Activated naive CD4-positive, alpha-beta T cell treated with anti-CD3 and anti-CD28 coated beads for 36 hours (primary cell): ENCODE results near the gene UBQLNL. TPM values are rescaled to one million over a fixed set of nuclear protein-coding genes. Genes with fewer than 3 reads are reported as not detected.

Experiments
- CTCF ChIA-PET: fragments of 350-600 bp; sonication (Branson Sonifier 250); formaldehyde crosslinking; loops from one replicate; lab custom pipeline; 2021; ENCODE audit warnings: antibody characterized with exemption; lab: Charles Lee
- DNase-seq: peaks from one replicate; pipeline ENCODE4 v3.0.0-alpha.2; 2020
- H3K27ac Mint-ChIP-seq: one replicate; pipeline ENCODE4 v1.8.0; 2021; ENCODE audit warnings: mild to moderate bottlenecking, mixed read lengths
- H3K27me3 Mint-ChIP-seq: one replicate; pipeline ENCODE4 v1.8.0; 2021; ENCODE audit warnings: low read depth, mixed read lengths
- H3K36me3 Mint-ChIP-seq: one replicate; pipeline ENCODE4 v1.8.0; 2021; ENCODE audit warnings: low read depth, mixed read lengths
- H3K4me1 Mint-ChIP-seq: one replicate; pipeline ENCODE4 v1.8.0; 2021; ENCODE audit warnings: low read depth, mixed read lengths
- H3K4me3 Mint-ChIP-seq: one replicate; pipeline ENCODE4 v1.8.0; 2021; ENCODE audit warnings: mild to moderate bottlenecking, moderate library complexity, mixed read lengths
- H3K9me3 Mint-ChIP-seq: one replicate; pipeline ENCODE4 v1.8.0; 2021; ENCODE audit warnings: mixed read lengths
- intact Hi-C: fragments of 100-400 bp; cut with micrococcal nuclease; formaldehyde crosslinking; loops from one replicate; pipeline ENCODE4 v1.15.1; 2023
- total RNA-seq, 2 experiments: library from RNA; stranded (reverse); gene quantifications; one replicate each; pipeline ENCODE4 v1.2.3, GENCODE V29; 2021

UBQLNL gene
- under 1 TPM; 0.15 to 0.26 TPM for total RNA-seq

GRCh38 chr11:5516599-5516998 is at the start of gene UBQLNL:
Gene UBQLNL (minus strand): TSS chr11:5516699. CDS start chr11:5516441, 258 bp downstream.
- no peaks in the 10 kb centered on the region for H3K36me3 Mint-ChIP-seq
- intact Hi-C loops, result no loop called here
- DNase-seq, result no peak
- no peaks in the 10 kb centered on the region for H3K27me3 Mint-ChIP-seq
- H3K9me3 Mint-ChIP-seq, result no peaks in the 10 kb centered on the region
- H3K4me1 Mint-ChIP-seq, result no peaks in the 10 kb centered on the region
- H3K27ac Mint-ChIP-seq, result no peak within 1 kb of the TSS
- CTCF ChIA-PET, result no interaction called here
- no peak within 1 kb of the TSS for H3K4me3 Mint-ChIP-seq

GRCh38 chr11:5564259-5565019 is 47.9 kb upstream of the UBQLNL start:
- intact Hi-C loops, result no loop called here
- H3K4me3 Mint-ChIP-seq, result no peak overlapping the region
- no peak overlapping the region for H3K27ac Mint-ChIP-seq
- no peak for DNase-seq
- H3K36me3 Mint-ChIP-seq, result no peaks in the 10 kb centered on the region
- H3K9me3 Mint-ChIP-seq, result peaks cover 2% of the 10 kb centered on the region
- CTCF ChIA-PET, result no interaction called here
- H3K4me1 Mint-ChIP-seq, result peaks cover 5% of the 10 kb centered on the region
- H3K27me3 Mint-ChIP-seq, result peaks cover 6% of the 10 kb centered on the region

- CTCF ChIA-PET, result interaction anchor here (0.7 kb wide), 1 partner anchor 127 kb away, joined by 4 read pairs; no protein-coding TSS in a partner anchor
- H3K4me3 Mint-ChIP-seq, result no peak overlapping the region
- H3K9me3 Mint-ChIP-seq, result no peaks in the 10 kb centered on the region
- H3K36me3 Mint-ChIP-seq, result no peaks in the 10 kb centered on the region
- no peaks in the 10 kb centered on the region for H3K4me1 Mint-ChIP-seq
- DNase-seq, result no peak
- intact Hi-C loops, result no loop called here
- no peak overlapping the region for H3K27ac Mint-ChIP-seq
- H3K27me3 Mint-ChIP-seq, result peaks cover 6% of the 10 kb centered on the region
Measured at GRCh38 chr11:5557751-5558150, 41.3 kb upstream of the UBQLNL start.

GRCh38 chr11:5556596-5557188 is 40.2 kb upstream of the UBQLNL start:
- no peak for DNase-seq
- Mint-ChIP-seq H3K27ac (no peak overlapping the region), H3K9me3 (no peaks in the 10 kb centered on the region), H3K27me3 (peaks cover 6% of the 10 kb centered on the region), H3K4me1 (no peaks in the 10 kb centered on the region), H3K36me3 (no peaks in the 10 kb centered on the region), H3K4me3 (no peak overlapping the region)
- intact Hi-C loops, result no loop called here
- CTCF ChIA-PET, result no interaction called here

- intact Hi-C loops, result loop anchor here (5.0 kb wide), 1 partner anchor 76 kb away; no protein-coding TSS in a partner anchor
- CTCF ChIA-PET, result no interaction called here
- Mint-ChIP-seq H3K4me3 (no peak overlapping the region), H3K27me3 (no peaks in the 10 kb centered on the region), H3K36me3 (no peaks in the 10 kb centered on the region), H3K27ac (no peak overlapping the region), H3K4me1 (no peaks in the 10 kb centered on the region), H3K9me3 (no peaks in the 10 kb centered on the region)
- no peak for DNase-seq
Measured at GRCh38 chr11:5553343-5553742, 36.8 kb upstream of the UBQLNL start.

- intact Hi-C loops, result loop anchor here (5.0 kb wide), 1 partner anchor 73 kb away; no protein-coding TSS in a partner anchor
- CTCF ChIA-PET, result no interaction called here
- Mint-ChIP-seq H3K4me3 (no peak overlapping the region), H3K36me3 (no peaks in the 10 kb centered on the region), H3K9me3 (no peaks in the 10 kb centered on the region), H3K4me1 (no peaks in the 10 kb centered on the region), H3K27ac (no peak overlapping the region), H3K27me3 (no peaks in the 10 kb centered on the region)
- no peak for DNase-seq
Measured at GRCh38 chr11:5550440-5551095, 34.1 kb upstream of the UBQLNL start.

- no peak within 1 kb of the TSS for H3K27ac Mint-ChIP-seq
- no peaks in the 10 kb centered on the region for H3K4me1 Mint-ChIP-seq
- no peaks in the 10 kb centered on the region for H3K9me3 Mint-ChIP-seq
- H3K36me3 Mint-ChIP-seq, result no peaks in the 10 kb centered on the region
- H3K4me3 Mint-ChIP-seq, result no peak within 1 kb of the TSS
- no peak for DNase-seq
- CTCF ChIA-PET, result no interaction called here
- intact Hi-C loops, result no loop called here
- H3K27me3 Mint-ChIP-seq, result no peaks in the 10 kb centered on the region
Measured at GRCh38 chr11:5548440-5548839, 31.9 kb upstream of the UBQLNL start, which contains the start of gene OR52H1. Gene OR52H1 (minus strand): TSS chr11:5548540. CDS start chr11:5545505, 3,035 bp downstream.

GRCh38 chr11:5547982-5548381 is 31.5 kb upstream of the UBQLNL start:
- CTCF ChIA-PET, result no interaction called here

GRCh38 chr11:5546457-5546856 is 30.0 kb upstream of the UBQLNL start:
- no peak overlapping the region for H3K27ac Mint-ChIP-seq
- no peaks in the 10 kb centered on the region for H3K27me3 Mint-ChIP-seq
- no peak overlapping the region for H3K4me3 Mint-ChIP-seq

More at GRCh38 chr11:5547982-5548381, 31.5 kb upstream of the UBQLNL start:
- H3K4me3 Mint-ChIP-seq, result no peak overlapping the region
- H3K9me3 Mint-ChIP-seq, result no peaks in the 10 kb centered on the region
- DNase-seq, result no peak
- intact Hi-C loops, result no loop called here
- no peaks in the 10 kb centered on the region for H3K4me1 Mint-ChIP-seq
- H3K36me3 Mint-ChIP-seq, result no peaks in the 10 kb centered on the region
- no peaks in the 10 kb centered on the region for H3K27me3 Mint-ChIP-seq
- no peak overlapping the region for H3K27ac Mint-ChIP-seq

GRCh38 chr11:5541427-5541826 is 24.9 kb upstream of the UBQLNL start:
- no peaks in the 10 kb centered on the region for H3K4me1 Mint-ChIP-seq
- no peak for DNase-seq

More at GRCh38 chr11:5546457-5546856, 30.0 kb upstream of the UBQLNL start:
- Mint-ChIP-seq H3K36me3 (no peaks in the 10 kb centered on the region), H3K9me3 (no peaks in the 10 kb centered on the region), H3K4me1 (no peaks in the 10 kb centered on the region)
- intact Hi-C loops, result no loop called here
- no peak for DNase-seq
- CTCF ChIA-PET, result no interaction called here

GRCh38 chr11:5536482-5536881 is 20.0 kb upstream of the UBQLNL start:
- CTCF ChIA-PET, result no interaction called here
- intact Hi-C loops, result no loop called here
- H3K9me3 Mint-ChIP-seq, result no peaks in the 10 kb centered on the region
- H3K27ac Mint-ChIP-seq, result no peak overlapping the region
- no peak overlapping the region for H3K4me3 Mint-ChIP-seq
- no peaks in the 10 kb centered on the region for H3K4me1 Mint-ChIP-seq
- DNase-seq, result no peak
- H3K36me3 Mint-ChIP-seq, result no peaks in the 10 kb centered on the region
- peaks cover 4% of the 10 kb centered on the region for H3K27me3 Mint-ChIP-seq

More at GRCh38 chr11:5541427-5541826, 24.9 kb upstream of the UBQLNL start:
- CTCF ChIA-PET, result no interaction called here
- Mint-ChIP-seq H3K27me3 (peaks cover 4% of the 10 kb centered on the region), H3K27ac (no peak overlapping the region), H3K4me3 (no peak overlapping the region), H3K9me3 (no peaks in the 10 kb centered on the region), H3K36me3 (no peaks in the 10 kb centered on the region)
- intact Hi-C loops, result no loop called here

- peaks cover 4% of the 10 kb centered on the region for H3K27me3 Mint-ChIP-seq
- H3K4me1 Mint-ChIP-seq, result no peaks in the 10 kb centered on the region
- DNase-seq, result no peak
- no peak overlapping the region for H3K4me3 Mint-ChIP-seq
- no peaks in the 10 kb centered on the region for H3K36me3 Mint-ChIP-seq
- H3K27ac Mint-ChIP-seq, result no peak overlapping the region
- no peaks in the 10 kb centered on the region for H3K9me3 Mint-ChIP-seq
- CTCF ChIA-PET, result no interaction called here
- intact Hi-C loops, result no loop called here
Measured at GRCh38 chr11:5534046-5534445, 17.5 kb upstream of the UBQLNL start.
